Esophagus muscularis mucosa (tissue), 4 donors: Measurements from ENCODE around the gene CISD3. TPM values are rescaled to one million over a fixed set of nuclear protein-coding genes. Genes with fewer than 3 reads are reported as not detected.

Experiments
- DNase-seq: peaks from one replicate; pipeline ENCODE4 v3.0.0-alpha.2; 2017; ENCODE audit errors: extremely low spot score
- H3K27ac ChIP-seq, 4 donors: fragments of 200-600 bp; sonication (generic); replicated peaks in 1 of 4; 1 replicate in 3 of 4; 2 replicates in 1 of 4; pipeline ENCODE4 v1.5.1; 2016 to 2019; ENCODE audit warnings: mild to moderate bottlenecking in 1 of 4
- H3K27me3 ChIP-seq, 4 donors: fragments of 200-600 bp; sonication (generic); one replicate each; pipeline versions ENCODE4 v1.5.1 to v1.6.0; 2016 to 2019
- H3K36me3 ChIP-seq, 4 donors: fragments of 200-600 bp; sonication (generic); one replicate each; pipeline ENCODE4 v1.5.1; 2016 to 2019
- H3K4me1 ChIP-seq, 4 donors: fragments of 200-600 bp; sonication (generic); one replicate each; pipeline ENCODE4 v1.5.1; 2016 to 2019
- H3K4me3 ChIP-seq, 4 donors: fragments of 200-600 bp; sonication (generic); 1 replicate in 2 of 4; 2 replicates in 2 of 4; pipeline ENCODE4 v1.5.1; 2016 to 2019; ENCODE audit warnings: mild to moderate bottlenecking in 4 of 4, moderate library complexity in 1 of 4
- H3K9me3 ChIP-seq, 4 donors: fragments of 200-600 bp; sonication (generic); 1 replicate in 3 of 4; 2 replicates in 1 of 4; pipeline ENCODE4 v1.5.1; 2016 to 2019
- CTCF ChIP-seq, 3 experiments: fragments of 200-600 bp in 2 of 3; fragments of 450-650 bp in 1 of 3; sonication (generic) in 2 of 3; IDR thresholded peaks; one replicate each; pipeline ENCODE4 v1.5.1; 2017 to 2019; ENCODE audit warnings: antibody characterized with exemption in 3 of 3, mild to moderate bottlenecking in 2 of 3, moderate library complexity in 1 of 3
- EP300 ChIP-seq: sonication (generic); formaldehyde crosslinking; IDR thresholded peaks from one replicate; pipeline ENCODE4 v1.6.1; 2017; ENCODE audit warnings: antibody characterized with exemption
- POLR2A ChIP-seq: fragments of 450-650 bp; IDR thresholded peaks from one replicate; pipeline ENCODE4 v1.6.1; 2017; ENCODE audit warnings: antibody characterized with exemption, moderate library complexity, mild to moderate bottlenecking, low read depth
- POLR2AphosphoS5 ChIP-seq, 2 donors: sonication (generic); formaldehyde crosslinking; IDR thresholded peaks; one replicate each; pipeline ENCODE4 v1.6.1; 2017; ENCODE audit warnings: antibody characterized with exemption in 2 of 2
- WGBS: methylation state at CpG from one replicate; pipeline ENCODE4 v1.1.5; 2018; 5-methylcytosine and 5-hydroxymethylcytosine counted together
- intact Hi-C: fragments of 100-400 bp; cut with DNase I; formaldehyde crosslinking; loops from one replicate; pipeline ENCODE4 v1.15.1; 2023
- total RNA-seq, 4 donors: library from RNA; depleted of rRNA; stranded (reverse); fragments of >200 nt; gene quantifications; one replicate each; pipeline versions ENCODE4 v1.1.0 to v1.2.1, GENCODE V29; 2016

Gene CISD3
- total RNA-seq, 4 donors from 2014 or later: 10.1 to 18.5 (median 18.0) TPM

GRCh38 chr17:38742411-38743308, 12.5 kb downstream of the CISD3 start:
- H3K36me3 ChIP-seq: peaks cover 10 to 29% (median 25%) of the 10 kb centered on the region in 4 donors
- no peaks in the 10 kb centered on the region for H3K27me3 ChIP-seq
- H3K27ac ChIP-seq: peak overlapping the region; percentile 81 to 89 (median 86)
- H3K9me3 ChIP-seq: no peaks in the 10 kb centered on the region
- TF ChIP-seq POLR2AphosphoS5 (IDR thresholded peaks at IDR 0.05): peak; percentile 63 to 65
- TF ChIP-seq EP300: no peak
- no peak for DNase-seq
- peaks cover 53 to 78% (median 70%) of the 10 kb centered on the region in 4 donors for H3K4me1 ChIP-seq
- intact Hi-C loops: no loop called here
- H3K4me3 ChIP-seq: peak overlapping the region; percentile 6 to 40 (median 26)
- 19% methylated on average over 21 of the region's 22 CpGs for WGBS

GRCh38 chr17:38743556-38744171, 13.5 kb downstream of the CISD3 start:
- H3K27ac ChIP-seq: peak overlapping the region; percentile 81 to 89 (median 86)
- H3K36me3 ChIP-seq: peaks cover 1 to 19% (median 15%) of the 10 kb centered on the region in 4 donors
- H3K4me3 ChIP-seq: no peak overlapping the region
- WGBS: 77% methylated on average over 4 of the region's 4 CpGs
- no peaks in the 10 kb centered on the region for H3K9me3 ChIP-seq
- H3K4me1 ChIP-seq: peaks cover 58 to 81% (median 78%) of the 10 kb centered on the region in 4 donors
- DNase-seq: no peak
- H3K27me3 ChIP-seq: no peaks in the 10 kb centered on the region
- TF ChIP-seq POLR2A (no peak), POLR2AphosphoS5 (IDR thresholded peaks at IDR 0.05) (no peak), CTCF (IDR thresholded peaks at IDR 0.05) (no peak), EP300 (no peak)
- intact Hi-C loops: no loop called here

- 34% methylated on average over 4 of the region's 4 CpGs for WGBS
- Histone ChIP-seq H3K4me3 (no peak overlapping the region), H3K9me3 (no peaks in the 10 kb centered on the region), H3K4me1 (peaks cover 73 to 98% (median 92%) of the 10 kb centered on the region in 4 donors), H3K27ac (peak overlapping the region in 3 of 4 donors; percentile 89 to 97 (median 92)), H3K27me3 (peaks cover 0 to 6% (median 0%) of the 10 kb centered on the region in 4 donors), H3K36me3 (peaks cover 0 to under 1% (median 0%) of the 10 kb centered on the region in 4 donors)
- DNase-seq: no peak
- TF ChIP-seq EP300: no peak
- TF ChIP-seq POLR2A: no peak
- TF ChIP-seq POLR2AphosphoS5 (IDR thresholded peaks at IDR 0.05): no peak
- TF ChIP-seq CTCF (IDR thresholded peaks at IDR 0.05): no peak
- intact Hi-C loops: loop anchor here (5.0 kb wide), 1 partner anchor 43 kb away; no protein-coding TSS in a partner anchor
Measured at GRCh38 chr17:38745545-38745944, 15.4 kb downstream of the CISD3 start.

GRCh38 chr17:38746004-38746848, 16.1 kb downstream of the CISD3 start:
- intact Hi-C loops: loop anchor here (5.0 kb wide), 1 partner anchor 44 kb away; no protein-coding TSS in a partner anchor
- TF ChIP-seq CTCF (IDR thresholded peaks at IDR 0.05) (no peak), EP300 (no peak), POLR2AphosphoS5 (IDR thresholded peaks at IDR 0.05) (no peak), POLR2A (no peak)
- Histone ChIP-seq H3K4me1 (peaks cover 73 to 98% (median 92%) of the 10 kb centered on the region in 4 donors), H3K9me3 (no peaks in the 10 kb centered on the region), H3K27ac (peak overlapping the region; percentile 89 to 97 (median 94)), H3K4me3 (peak overlapping the region; percentile 81 to 95 (median 92)), H3K27me3 (peaks cover 0 to 6% (median 0%) of the 10 kb centered on the region in 4 donors), H3K36me3 (no peaks in the 10 kb centered on the region)
- WGBS: 50% methylated on average over 8 of the region's 8 CpGs
- no peak for DNase-seq
